Panc1 (cell line): ENCODE results near the gene ASH1L. TPM values are rescaled to one million over a fixed set of nuclear protein-coding genes. Genes with fewer than 3 reads are reported as not detected.
"Not testable (repeated sequence)": the region's sequence is repeated elsewhere in the genome, so short reads cannot be mapped to it uniquely, and the experiment has no call there.

Experiments used
- ATAC-seq: fragments of 200-7000 bp; cut with Tn5 transposase; 2 replicates; pipeline ENCODE4 v1.9.1; 2020; ENCODE audit warnings: mild to moderate bottlenecking, moderate library complexity
- BruUV-seq: library from RNA; stranded (reverse); fragments of 400-500 nt; replicated peaks from 2 replicates; lab custom pipeline; 2021; lab: Mats Ljungman, UMichigan
- CTCF ChIA-PET: fragments of 300-600 bp; sonication (Branson Sonifier 250); formaldehyde crosslinking; loops from one replicate; lab custom pipeline; 2022; ENCODE audit warnings: antibody characterized with exemption; lab: Charles Lee
- POLR2A ChIA-PET: fragments of 300-600 bp; sonication (Branson Sonifier 250); formaldehyde crosslinking; loops from one replicate; lab custom pipeline; 2022; ENCODE audit warnings: antibody characterized with exemption; lab: Charles Lee
- DNase-seq: peaks from one replicate; pipeline ENCODE4 v3.0.0-alpha.2; 2010; ENCODE audit warnings: low read depth, low spot score
- H3K27ac ChIP-seq: 2 replicates; pipeline ENCODE4 v1.5.1; 2011; ENCODE audit warnings: mild to moderate bottlenecking, low read length, inconsistent platforms
- H3K27me3 ChIP-seq: fragments of 200-500 bp; sonication (Bioruptor generic); 2 replicates; pipeline ENCODE4 v1.6.0; 2014; ENCODE audit warnings: low read length, inconsistent platforms; ENCODE audit not compliant: control insufficient read depth, insufficient read depth
- H3K36me3 ChIP-seq: fragments of 200-500 bp; sonication (Bioruptor generic); 2 replicates; pipeline ENCODE4 v1.5.1; 2014; ENCODE audit warnings: inconsistent platforms, mild to moderate bottlenecking, low read length, moderate library complexity; ENCODE audit not compliant: control insufficient read depth, insufficient read depth
- H3K4me1 ChIP-seq: 2 replicates; pipeline ENCODE4 v1.5.1; 2011; ENCODE audit warnings: inconsistent platforms, mild to moderate bottlenecking, low read length, moderate library complexity; ENCODE audit not compliant: control insufficient read depth, insufficient read depth
- H3K4me3 ChIP-seq, 2 experiments: 2 replicates each; pipeline ENCODE4 v1.5.1; 2011 to 2012; ENCODE audit warnings: low read depth in 2 of 2, low read length in 2 of 2, mild to moderate bottlenecking in 2 of 2, inconsistent platforms in 1 of 2, moderate library complexity in 1 of 2
- H3K9me3 ChIP-seq: fragments of 200-500 bp; sonication (Bioruptor generic); 2 replicates; pipeline ENCODE4 v1.5.1; 2014; ENCODE audit warnings: low read depth, mild to moderate bottlenecking, inconsistent platforms, low read length, moderate library complexity; ENCODE audit not compliant: control insufficient read depth, insufficient read depth
- CTCF ChIP-seq: fragments of 450-650 bp; IDR thresholded peaks from 2 replicates; pipeline ENCODE4 v1.5.1; 2017; ENCODE audit warnings: mild to moderate bottlenecking
- POLR2AphosphoS5 ChIP-seq: IDR thresholded peaks from 2 replicates; pipeline ENCODE4 v1.6.1; 2012; ENCODE audit warnings: mild to moderate bottlenecking, low read depth, low read length, moderate library complexity
- REST ChIP-seq, 2 experiments: IDR thresholded peaks; 2 replicates each; pipeline ENCODE4 v1.6.1; 2011 to 2012; ENCODE audit warnings: low read depth in 2 of 2, control low read depth in 1 of 2, low read length in 1 of 2, mild to moderate bottlenecking in 1 of 2, moderate library complexity in 1 of 2; ENCODE audit not compliant: insufficient read depth in 1 of 2
- SIN3A ChIP-seq: IDR thresholded peaks from 2 replicates; pipeline ENCODE4 v1.6.1; 2012; ENCODE audit warnings: low read depth, mild to moderate bottlenecking, low read length, moderate library complexity, borderline replicate concordance; ENCODE audit not compliant: insufficient read depth
- TCF7L2 ChIP-seq: IDR thresholded peaks from 2 replicates; pipeline ENCODE4 v1.6.1; 2011; ENCODE audit warnings: mild to moderate bottlenecking, low read depth, low read length, inconsistent platforms
- in situ Hi-C: cut with HindIII; loops from 2 replicates; pipeline ENCODE4 v1.10.0; 2016; ENCODE audit warnings: low sequenced_read_pairs, low pct_unique_long_range_greater_than_20kb
- intact Hi-C: fragments of 100-400 bp; cut with micrococcal nuclease; formaldehyde crosslinking; loops from one replicate; pipeline ENCODE4 v1.10.0; 2022; ENCODE audit not compliant: unreplicated experiment
- total RNA-seq: library from RNA; stranded (reverse); gene quantifications from one replicate; pipeline ENCODE4 v1.2.1, GENCODE V29; 2021; ENCODE audit not compliant: unreplicated experiment

ASH1L gene
- total RNA-seq, 1 experiment from 2014 or later, result 40.9 TPM

DNA sequence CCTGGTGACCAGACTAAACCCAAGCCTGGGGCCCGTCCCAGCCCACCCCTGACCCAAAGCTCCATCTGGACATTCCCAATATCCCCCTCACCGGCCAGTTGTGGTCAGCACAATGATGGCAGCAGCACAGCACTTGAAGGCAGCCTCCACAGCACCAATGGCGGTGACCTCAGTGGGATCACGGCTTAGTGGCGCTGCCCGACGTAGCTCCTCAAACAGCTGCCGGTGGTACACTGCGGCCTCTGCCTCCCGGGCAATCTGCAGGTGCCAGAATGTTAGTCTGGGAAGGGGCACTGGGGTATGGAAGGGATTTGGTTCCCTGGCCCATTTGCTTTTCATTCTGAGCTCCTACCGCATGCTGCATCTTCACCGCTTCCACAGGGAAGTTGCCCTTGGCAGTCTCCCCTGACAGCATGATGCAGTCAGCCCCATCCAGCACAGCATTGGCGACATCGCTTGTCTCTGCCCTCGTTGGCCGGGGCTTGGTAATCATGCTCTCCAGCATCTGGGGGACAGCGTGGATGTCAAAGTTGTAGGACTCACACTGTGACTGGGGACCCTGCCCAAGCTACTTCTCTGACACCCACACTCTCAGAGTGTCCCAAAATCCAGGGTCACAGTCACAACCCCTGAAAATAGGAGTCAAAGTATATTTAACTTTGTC, 269.4 kb downstream of the ASH1L start:
- BruUV-seq, result no TSS peak
- Histone ChIP-seq H3K4me1 (no peaks in the 10 kb centered on the region), H3K36me3 (no peaks in the 10 kb centered on the region), H3K27ac (no peak overlapping the region), H3K9me3 (no peaks in the 10 kb centered on the region), H3K27me3 (no peaks in the 10 kb centered on the region), H3K4me3 (no peak overlapping the region)
- in situ Hi-C loops, result no loop called here
- ATAC-seq (no peak), DNase-seq (no peak)
- CTCF ChIA-PET, result no interaction called here
- intact Hi-C loops, result no loop called here
- TF ChIP-seq POLR2AphosphoS5, result no peak
- TF ChIP-seq CTCF, result no peak
- TF ChIP-seq REST (IDR thresholded peaks at IDR 0.05; ENCODE audit: insufficient read depth in 1 of 2, low read depth in 2 of 2, low read length in 1 of 2), result no peak
- no peak for TF ChIP-seq TCF7L2
- no peak for TF ChIP-seq SIN3A
- POLR2A ChIA-PET, result no interaction called here

DNA sequence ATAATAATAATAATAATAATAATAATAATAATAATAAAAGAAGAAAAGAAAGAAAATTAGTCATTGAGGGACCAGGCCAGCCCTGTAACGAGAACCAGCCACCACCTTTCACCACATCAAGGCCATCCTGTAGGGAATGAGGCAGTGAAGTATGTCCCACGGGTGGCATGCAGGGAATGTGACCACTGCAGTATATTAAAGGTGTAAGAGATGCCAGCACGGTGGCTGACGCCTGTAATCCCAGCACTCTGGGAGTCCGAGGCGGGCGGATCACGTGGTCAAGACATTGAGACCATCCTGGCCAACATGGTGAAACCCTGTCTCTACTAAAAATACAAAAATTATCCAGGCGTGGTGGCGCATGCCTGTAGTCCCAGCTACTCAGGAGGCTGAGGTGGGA, 271.6 kb downstream of the ASH1L start:
- H3K36me3 ChIP-seq, ATAC-seq, in situ Hi-C loops, POLR2A ChIA-PET, H3K9me3 ChIP-seq, DNase-seq, H3K27me3 ChIP-seq, CTCF ChIA-PET, BruUV-seq, H3K27ac ChIP-seq, H3K4me1 ChIP-seq, intact Hi-C loops, H3K4me3 ChIP-seq: not testable (repeated sequence)

- Histone ChIP-seq H3K27me3 (no peaks in the 10 kb centered on the region), H3K4me1 (no peaks in the 10 kb centered on the region), H3K4me3 (no peak overlapping the region), H3K27ac (no peak overlapping the region), H3K9me3 (no peaks in the 10 kb centered on the region), H3K36me3 (no peaks in the 10 kb centered on the region)
- ChIA-PET CTCF (no interaction called here), POLR2A (no interaction called here)
- no peak for TF ChIP-seq TCF7L2
- no TSS peak for BruUV-seq
- no peak for ATAC-seq
- DNase-seq, result no peak
- intact Hi-C loops, result no loop called here
- in situ Hi-C loops, result no loop called here
Measured at GRCh38 chr1:155287987-155288543, 274.5 kb downstream of the ASH1L start.
